Spinal cord (tissue), 10 donors: Measurements from ENCODE around the gene PCID2. TPM values are rescaled to one million over a fixed set of nuclear protein-coding genes. Genes with fewer than 3 reads are reported as not detected.
A peak's percentile ranks its signal among the peaks of the same experiment; 100 is the strongest.

Experiments
- DNase-seq, 6 donors: peaks; one replicate each; pipeline versions ENCODE4 v3.0.0 to v3.0.0-alpha.2; 2013 to 2015; ENCODE audit warnings: low spot score in 6 of 6, low read depth in 4 of 6
- H3K27ac ChIP-seq: one replicate; pipeline ENCODE4 v1.5.1; 2013; ENCODE audit warnings: low read depth, low read length, control low read depth
- H3K27me3 ChIP-seq: one replicate; pipeline ENCODE4 v1.6.1; 2013; ENCODE audit warnings: low read length; ENCODE audit not compliant: control insufficient read depth, insufficient read depth
- H3K36me3 ChIP-seq: one replicate; pipeline ENCODE4 v1.6.1; 2013; ENCODE audit warnings: low read length; ENCODE audit not compliant: control insufficient read depth, insufficient read depth
- H3K4me1 ChIP-seq: one replicate; pipeline ENCODE4 v1.6.1; 2013; ENCODE audit warnings: low read length; ENCODE audit not compliant: control insufficient read depth, insufficient read depth
- H3K4me3 ChIP-seq: one replicate; pipeline ENCODE4 v1.5.1; 2013; ENCODE audit warnings: low read depth, low read length, control low read depth
- H3K9me3 ChIP-seq: one replicate; pipeline ENCODE4 v1.6.1; 2013; ENCODE audit warnings: low read length; ENCODE audit not compliant: control insufficient read depth, insufficient read depth
- WGBS: methylation state at CpG from one replicate; pipeline ENCODE4 v1.1.5; 2013; ENCODE audit warnings: missing lambda C conversion rate; ENCODE audit not compliant: insufficient coverage; 5-methylcytosine and 5-hydroxymethylcytosine counted together
- polyA plus RNA-seq, 2 donors: library from polyadenylated mRNA; unstranded; fragments of 120-200 nt; gene quantifications; one replicate each; pipeline ENCODE4 v1.2.1, GENCODE V29; 2013; ENCODE audit not compliant: insufficient read length in 2 of 2
- total RNA-seq, 2 donors: library from RNA; depleted of rRNA in 1 of 2; stranded (reverse); fragments of 120-200 nt in 1 of 2; fragments of >200 nt in 1 of 2; gene quantifications; one replicate each; pipeline versions ENCODE4 v1.2.3 to v1.2.4, GENCODE V29; 2013 to 2014
- donor health status: healthy.

The PCID2 gene
- total and polyA plus RNA-seq, 4 donors, result 32.4 to 51.5 (median 45.4) TPM

DNA sequence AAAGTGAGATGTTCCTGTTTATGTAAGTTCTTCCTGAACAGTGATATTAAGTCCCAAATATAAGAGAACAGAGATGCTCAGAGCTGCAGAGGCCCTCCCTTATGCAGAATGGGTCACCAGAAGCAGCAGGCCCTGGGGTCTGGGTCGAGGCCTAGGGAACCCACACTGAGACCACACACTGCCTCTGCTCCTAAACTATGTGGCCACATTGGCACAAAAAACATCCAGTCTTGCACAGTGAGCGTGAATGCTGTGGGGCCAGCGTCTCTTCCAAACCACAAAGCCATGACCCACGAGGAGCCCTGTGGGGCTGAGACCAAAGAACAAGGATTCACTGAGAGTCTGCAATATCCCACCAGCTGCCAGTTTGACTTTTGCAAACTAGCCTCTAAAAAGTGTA is 26.4 kb downstream of the PCID2 start:
- Histone ChIP-seq H3K4me1 (peaks cover 6% of the 10 kb centered on the region), H3K4me3 (no peak overlapping the region), H3K27me3 (no peaks in the 10 kb centered on the region), H3K27ac (no peak overlapping the region), H3K36me3 (peaks cover 39% of the 10 kb centered on the region), H3K9me3 (no peaks in the 10 kb centered on the region)
- no peak for DNase-seq
- WGBS, result 90% methylated on average over 4 of the region's 4 CpGs

DNA sequence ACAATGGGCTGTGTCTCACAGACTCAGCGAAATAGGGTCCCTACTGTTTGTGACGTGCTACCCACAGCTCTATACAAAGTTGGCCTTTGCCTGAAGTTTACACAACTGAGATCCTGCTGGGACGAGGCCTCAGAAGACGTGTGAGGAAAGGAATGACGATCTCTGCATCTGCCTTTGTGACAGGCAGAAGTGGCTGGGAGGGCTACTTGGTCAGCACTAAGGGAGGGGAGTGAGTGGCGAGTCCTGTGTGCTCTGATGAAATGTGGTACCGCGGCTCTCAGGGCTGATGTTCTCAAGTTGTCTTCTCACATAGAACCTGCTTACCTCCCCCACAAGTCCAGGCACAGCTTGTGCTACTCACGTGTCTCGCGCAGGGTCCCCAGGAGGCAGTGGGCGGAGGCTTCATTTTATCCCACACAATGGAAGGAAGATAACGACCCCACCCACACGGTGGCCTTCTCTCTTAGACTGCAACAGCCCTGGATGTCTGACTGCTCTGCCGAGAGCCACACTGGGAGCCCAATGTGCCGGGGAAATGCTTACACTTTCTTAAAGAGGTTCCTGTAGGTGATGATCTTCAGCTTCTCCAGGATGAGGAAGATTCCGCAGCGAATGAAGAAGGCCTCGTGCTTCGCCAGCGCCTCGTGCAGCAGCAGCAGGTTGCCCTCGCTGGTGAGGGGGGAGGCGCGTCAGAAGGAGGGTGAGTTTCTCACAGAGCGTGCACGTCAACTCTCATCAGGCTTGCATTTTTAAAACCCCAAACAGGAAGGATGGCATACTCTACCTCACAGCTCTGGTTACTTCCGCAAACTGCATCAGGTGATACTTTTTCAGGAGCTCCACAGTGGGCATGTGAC is 28.9 kb downstream of the PCID2 start:
- DNase-seq, result peak in 1 of 6 donors; percentile 38
- Histone ChIP-seq H3K27me3 (no peaks in the 10 kb centered on the region), H3K4me1 (peaks cover 2% of the 10 kb centered on the region), H3K36me3 (peaks cover 50% of the 10 kb centered on the region), H3K9me3 (no peaks in the 10 kb centered on the region), H3K4me3 (no peak overlapping the region), H3K27ac (peak overlapping the region; percentile 57)
- WGBS, result 78% methylated on average over 22 of the region's 28 CpGs

DNA sequence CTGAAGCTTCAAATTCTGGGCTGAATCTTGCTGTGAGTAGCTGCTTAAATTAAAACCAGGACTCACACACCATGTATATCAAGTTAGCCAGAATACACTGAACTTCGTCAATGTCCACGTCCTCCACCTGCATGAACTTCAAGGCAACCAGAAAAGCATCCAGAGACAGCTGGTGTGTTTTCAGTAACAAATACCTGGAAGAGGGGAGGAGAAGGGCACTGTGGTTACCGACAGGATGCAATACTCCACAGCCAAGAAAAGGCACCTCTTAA is 29.6 kb downstream of the PCID2 start:
- Histone ChIP-seq H3K9me3 (no peaks in the 10 kb centered on the region), H3K4me3 (no peak overlapping the region), H3K27me3 (no peaks in the 10 kb centered on the region), H3K36me3 (peaks cover 50% of the 10 kb centered on the region), H3K4me1 (no peaks in the 10 kb centered on the region), H3K27ac (no peak overlapping the region)
- WGBS, result no CpG with 5 or more reads among the region's 3 CpGs
- DNase-seq, result no peak

DNA sequence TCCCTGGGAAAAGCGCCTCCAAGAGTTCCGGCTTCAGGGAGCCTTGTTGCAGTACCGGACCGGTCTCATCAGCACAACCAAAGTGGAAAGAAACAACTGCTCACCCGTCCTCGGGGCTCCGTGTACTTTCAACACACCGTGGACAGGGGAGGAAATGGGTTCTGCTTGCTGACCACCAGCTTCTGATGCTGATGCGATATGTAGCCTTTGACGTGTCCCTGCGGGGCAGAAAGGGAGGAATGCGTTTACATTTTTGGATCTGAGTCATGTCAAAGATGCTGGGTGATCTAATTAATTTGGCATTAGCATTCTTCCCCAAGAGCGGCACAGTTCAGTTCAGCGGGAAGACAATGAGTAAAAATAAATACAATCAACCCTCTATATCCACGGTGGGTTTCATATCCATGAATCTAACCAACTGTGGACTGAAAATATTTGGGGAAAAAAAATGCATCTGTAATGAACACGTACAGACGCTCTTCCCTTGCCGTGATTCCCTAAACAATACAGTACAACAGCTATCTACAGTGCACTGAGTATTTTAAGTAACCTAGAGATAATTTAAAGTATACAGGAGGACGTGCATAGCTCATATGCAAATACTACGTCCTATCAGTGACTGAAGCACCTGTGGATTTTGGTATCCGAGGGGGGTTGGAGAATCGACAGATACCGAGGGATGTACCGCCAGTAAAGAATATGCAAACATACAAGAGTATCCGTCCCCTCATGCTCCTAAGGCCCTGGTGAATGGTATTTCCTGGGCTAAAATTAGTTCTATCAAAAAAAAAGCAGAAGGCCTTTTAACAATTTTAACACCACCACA is 30.2 kb downstream of the PCID2 start:
- Histone ChIP-seq H3K4me3 (no peak overlapping the region), H3K27me3 (no peaks in the 10 kb centered on the region), H3K36me3 (peaks cover 50% of the 10 kb centered on the region), H3K9me3 (no peaks in the 10 kb centered on the region), H3K4me1 (no peaks in the 10 kb centered on the region), H3K27ac (peak overlapping the region; percentile 25)
- WGBS, result 97% methylated on average over 7 of the region's 25 CpGs
- no peak for DNase-seq

DNA sequence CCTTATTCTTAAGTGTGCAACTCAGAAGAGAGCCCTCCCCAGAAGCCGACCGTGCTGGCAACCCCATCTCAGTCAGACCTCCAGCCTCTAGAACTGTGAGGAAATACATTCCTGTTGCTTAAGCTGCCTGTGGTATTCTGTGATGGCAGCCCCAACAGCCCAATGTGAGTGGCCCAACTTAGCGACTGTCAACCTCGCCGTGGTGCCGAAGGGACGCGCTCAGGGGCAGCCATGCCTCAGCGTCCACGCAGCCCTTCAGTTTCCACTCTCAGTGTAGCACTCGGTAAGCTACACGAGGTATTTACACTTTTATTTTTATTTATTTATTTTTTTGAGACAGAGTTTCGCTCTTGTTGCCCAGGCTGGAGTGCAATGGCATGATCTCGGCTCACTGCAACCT is 31.6 kb downstream of the PCID2 start:
- 88% methylated on average over 7 of the region's 14 CpGs for WGBS
- H3K36me3 ChIP-seq, result peaks cover 52% of the 10 kb centered on the region
- H3K4me1 ChIP-seq, result no peaks in the 10 kb centered on the region
- DNase-seq, result no peak
- no peak overlapping the region for H3K4me3 ChIP-seq
- no peak overlapping the region for H3K27ac ChIP-seq
- H3K9me3 ChIP-seq, result no peaks in the 10 kb centered on the region
- no peaks in the 10 kb centered on the region for H3K27me3 ChIP-seq

DNA sequence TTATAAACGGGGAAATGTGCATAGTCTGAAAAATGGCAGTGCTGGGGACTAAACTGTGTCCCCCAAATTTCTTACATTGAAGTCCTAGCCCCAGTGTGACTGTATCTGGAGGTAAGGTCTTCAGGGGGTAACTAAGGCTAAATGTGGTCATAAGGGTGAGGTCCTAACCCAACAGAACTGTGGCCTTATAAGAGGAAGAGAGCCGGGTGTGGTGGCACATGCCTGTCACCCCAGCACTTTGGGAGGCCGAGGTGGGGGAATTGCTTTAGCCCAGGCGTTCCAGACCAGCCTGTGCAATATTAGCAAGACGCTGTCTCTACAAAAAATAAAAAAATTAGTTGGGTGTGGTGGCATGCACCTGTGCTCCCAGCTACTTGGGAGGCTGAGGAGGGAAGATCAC is 32.2 kb downstream of the PCID2 start:
- H3K27ac ChIP-seq, result no peak overlapping the region
- no peaks in the 10 kb centered on the region for H3K9me3 ChIP-seq
- peaks cover 56% of the 10 kb centered on the region for H3K36me3 ChIP-seq
- no peaks in the 10 kb centered on the region for H3K27me3 ChIP-seq
- no peak for DNase-seq
- WGBS, result 91% methylated on average over 4 of the region's 5 CpGs
- H3K4me3 ChIP-seq, result no peak overlapping the region
- no peaks in the 10 kb centered on the region for H3K4me1 ChIP-seq

DNA sequence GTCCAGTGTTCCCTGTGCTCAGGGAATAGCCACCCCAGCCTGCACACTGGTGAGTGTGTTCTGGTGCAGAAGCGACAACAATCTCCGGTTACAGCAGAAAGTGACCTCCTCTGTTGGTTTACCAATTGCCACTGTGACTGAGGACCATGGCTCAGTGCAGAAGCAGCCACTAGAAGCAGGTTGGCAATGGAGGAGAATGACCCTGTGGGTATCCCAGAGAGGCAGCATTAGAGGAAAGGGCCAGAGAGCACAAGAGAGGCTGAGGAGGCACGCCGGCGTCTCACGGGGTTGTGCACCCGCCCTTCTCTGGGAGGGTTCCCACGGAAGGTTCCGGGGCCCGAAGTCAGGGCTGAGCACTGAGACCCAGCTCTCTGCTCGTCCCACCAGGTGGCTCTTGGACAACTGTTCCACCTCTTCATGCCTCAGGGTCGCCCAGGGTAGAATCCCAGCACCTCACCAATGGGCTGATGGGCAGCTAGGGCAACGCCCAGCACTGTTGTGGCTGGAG is 36.0 kb downstream of the PCID2 start:
- no peak overlapping the region for H3K4me3 ChIP-seq
- WGBS, result 95% methylated on average over 12 of the region's 13 CpGs

DNA sequence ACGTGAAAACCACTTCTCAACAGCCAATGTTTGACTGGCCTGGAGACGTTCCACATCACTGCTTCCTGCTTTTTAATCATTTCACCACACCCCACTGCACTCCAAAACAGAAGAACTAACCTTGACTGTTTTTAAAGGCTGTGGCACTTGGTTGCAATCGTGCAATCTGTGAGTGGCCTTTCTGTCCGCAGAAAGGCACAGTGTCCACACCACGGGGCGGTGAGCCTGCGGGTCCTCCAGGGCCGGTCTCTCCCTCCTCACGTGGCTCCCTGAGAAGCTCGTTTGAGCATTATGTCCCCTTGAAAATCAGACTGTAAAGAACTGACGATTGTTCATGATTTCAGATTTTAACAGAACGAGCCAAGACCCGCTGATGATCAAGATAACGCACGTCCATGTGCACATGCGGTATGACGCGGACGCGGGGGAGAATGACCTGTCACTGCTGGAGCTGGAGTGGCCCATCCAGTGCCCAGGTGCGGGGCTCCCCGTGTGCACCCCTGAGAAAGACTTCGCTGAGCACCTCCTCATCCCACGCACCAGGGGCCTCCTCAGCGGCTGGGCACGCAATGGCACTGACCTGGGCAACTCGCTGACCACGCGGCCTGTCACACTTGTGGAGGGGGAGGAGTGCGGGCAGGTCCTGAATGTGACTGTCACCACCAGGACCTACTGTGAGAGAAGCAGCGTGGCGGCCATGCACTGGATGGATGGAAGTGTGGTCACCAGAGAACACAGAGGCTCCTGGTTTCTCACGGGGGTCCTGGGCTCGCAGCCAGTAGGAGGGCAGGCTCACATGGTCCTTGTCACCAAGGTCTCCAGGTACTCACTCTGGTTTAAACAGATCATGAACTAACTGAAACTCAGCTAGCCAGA is 37.0 kb downstream of the PCID2 start:
- Histone ChIP-seq H3K27ac (no peak overlapping the region), H3K9me3 (no peaks in the 10 kb centered on the region), H3K36me3 (peaks cover 43% of the 10 kb centered on the region), H3K27me3 (no peaks in the 10 kb centered on the region), H3K4me3 (no peak overlapping the region), H3K4me1 (no peaks in the 10 kb centered on the region)
- no peak for DNase-seq
- WGBS, result 95% methylated on average over 34 of the region's 34 CpGs

More for the DNA sequence above, 36.0 kb downstream of the PCID2 start:
- no peak for DNase-seq
- no peaks in the 10 kb centered on the region for H3K27me3 ChIP-seq
- no peaks in the 10 kb centered on the region for H3K4me1 ChIP-seq
- H3K36me3 ChIP-seq, result peaks cover 51% of the 10 kb centered on the region
- H3K27ac ChIP-seq, result no peak overlapping the region
- no peaks in the 10 kb centered on the region for H3K9me3 ChIP-seq

DNA sequence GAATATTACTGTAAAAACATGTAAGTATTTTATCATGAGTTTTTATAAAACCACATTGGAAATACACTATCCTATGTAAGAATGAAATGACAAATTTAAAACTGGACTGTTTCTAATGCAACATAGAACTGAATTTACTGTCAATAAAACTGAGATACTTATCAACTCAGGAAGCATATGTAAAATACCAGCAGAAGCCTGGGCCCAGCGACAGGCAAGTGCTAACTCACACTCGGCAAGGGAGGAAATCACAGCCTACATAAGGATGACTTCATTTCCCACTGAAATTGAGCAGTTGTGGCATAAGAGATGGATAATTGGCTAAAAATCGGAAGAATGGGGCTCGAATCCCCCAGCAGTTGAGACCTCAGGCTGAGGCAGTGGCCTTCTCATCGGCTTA is 38.0 kb downstream of the PCID2 start:
- no peak overlapping the region for H3K4me3 ChIP-seq
- peaks cover 33% of the 10 kb centered on the region for H3K36me3 ChIP-seq
- no peaks in the 10 kb centered on the region for H3K4me1 ChIP-seq
- no peaks in the 10 kb centered on the region for H3K27me3 ChIP-seq
- 100% methylated on average over 3 of the region's 5 CpGs for WGBS
- no peaks in the 10 kb centered on the region for H3K9me3 ChIP-seq
- DNase-seq, result no peak
- H3K27ac ChIP-seq, result no peak overlapping the region
